HepG2 (cell line): Measurements from ENCODE around the gene SRSF4. TPM values are rescaled to one million over a fixed set of nuclear protein-coding genes. Genes with fewer than 3 reads are reported as not detected.
A peak's percentile ranks its signal among the peaks of the same experiment; 100 is the strongest.

ENCODE experiments used
- BATF2 ChIP-seq: sonication (generic); formaldehyde crosslinking; IDR thresholded peaks from 2 replicates; pipeline ENCODE4 v1.8.0; 2022; ENCODE audit warnings: mild to moderate bottlenecking, missing genetic modification reagents, moderate library complexity
- CHD4 ChIP-seq: fragments of 200-600 bp; sonication (generic); IDR thresholded peaks from 2 replicates; pipeline ENCODE4 v1.7.0; 2017; ENCODE audit warnings: mild to moderate bottlenecking, low read length, borderline replicate concordance
- DPF2 ChIP-seq: sonication (generic); formaldehyde crosslinking; IDR thresholded peaks from 2 replicates; pipeline ENCODE4 v1.4.0; 2020; ENCODE audit warnings: mild to moderate bottlenecking, low read depth, missing genetic modification reagents, borderline replicate concordance
- IKZF1 ChIP-seq: fragments of 450-650 bp; IDR thresholded peaks from 2 replicates; pipeline ENCODE4 v1.7.1; 2016
- MYC ChIP-seq: sonication (generic); formaldehyde crosslinking; IDR thresholded peaks from 2 replicates; pipeline ENCODE4 v1.9.0; 2021; ENCODE audit warnings: missing genetic modification reagents, borderline replicate concordance
- NCOR1 ChIP-seq: fragments of 200-600 bp; sonication (generic); IDR thresholded peaks from 2 replicates; pipeline ENCODE4 v1.7.0; 2017; ENCODE audit warnings: antibody characterized with exemption, low read length, borderline replicate concordance
- SKIL ChIP-seq: sonication (generic); formaldehyde crosslinking; IDR thresholded peaks from 2 replicates; pipeline ENCODE4 v1.8.0; 2022; ENCODE audit warnings: missing genetic modification reagents, mild to moderate bottlenecking, moderate library complexity, borderline replicate concordance
- SP5 ChIP-seq: IDR thresholded peaks from 2 replicates; pipeline ENCODE4 v1.6.1; 2016; ENCODE audit warnings: low read depth, borderline replicate concordance
- THAP11 ChIP-seq: IDR thresholded peaks from 2 replicates; pipeline ENCODE4 v1.6.1; 2016; ENCODE audit warnings: missing biosample characterization, missing genetic modification reagents
- U2AF2 ChIP-seq: fragments of 200-400 bp; formaldehyde crosslinking; IDR thresholded peaks from 2 replicates; pipeline ENCODE4 v1.6.1; 2017; ENCODE audit warnings: low read depth, mild to moderate bottlenecking, low read length
- ZFX ChIP-seq: sonication (generic); formaldehyde crosslinking; IDR thresholded peaks from 2 replicates; pipeline ENCODE4 v1.4.0; 2020; ENCODE audit warnings: mild to moderate bottlenecking, low read depth, missing genetic modification reagents, moderate library complexity
- ZNF24 ChIP-seq: fragments of 450-650 bp; IDR thresholded peaks from 2 replicates; pipeline ENCODE4 v1.6.1; 2017; ENCODE audit warnings: antibody characterized with exemption, mild to moderate bottlenecking
- ZNF263 ChIP-seq: sonication (generic); formaldehyde crosslinking; IDR thresholded peaks from 2 replicates; pipeline ENCODE4 v1.4.0; 2020; ENCODE audit warnings: missing genetic modification reagents
- ZNF274 ChIP-seq: sonication (generic); formaldehyde crosslinking; IDR thresholded peaks from 2 replicates; pipeline ENCODE4 v1.5.1; 2020; ENCODE audit warnings: mild to moderate bottlenecking, missing genetic modification reagents
- ZNF296 ChIP-seq: sonication (generic); formaldehyde crosslinking; conservative IDR thresholded peaks from 2 replicates; pipeline ENCODE4 v1.5.0; 2020; ENCODE audit warnings: mild to moderate bottlenecking, missing genetic modification reagents
- ZNF354B ChIP-seq: sonication (generic); formaldehyde crosslinking; IDR thresholded peaks from 2 replicates; pipeline ENCODE4 v1.8.0; 2022; ENCODE audit warnings: mild to moderate bottlenecking, missing genetic modification reagents
- ZNF441 ChIP-seq: sonication (generic); formaldehyde crosslinking; IDR thresholded peaks from 2 replicates; pipeline ENCODE4 v1.7.0; 2021; ENCODE audit warnings: missing genetic modification reagents, borderline replicate concordance
- ZNF550 ChIP-seq: sonication (generic); formaldehyde crosslinking; IDR thresholded peaks from 2 replicates; pipeline ENCODE4 v1.4.0; 2020; ENCODE audit warnings: mild to moderate bottlenecking, missing genetic modification reagents, borderline replicate concordance
- ZNF552 ChIP-seq: sonication (generic); formaldehyde crosslinking; IDR thresholded peaks from 2 replicates; pipeline ENCODE4 v1.9.0; 2022; ENCODE audit warnings: missing genetic modification reagents, mild to moderate bottlenecking, borderline replicate concordance
- ZNF749 ChIP-seq: sonication (generic); formaldehyde crosslinking; IDR thresholded peaks from 2 replicates; pipeline ENCODE4 v1.8.0; 2022; ENCODE audit warnings: mild to moderate bottlenecking, missing genetic modification reagents, moderate library complexity, borderline replicate concordance
- ZNF777 ChIP-seq: sonication (generic); formaldehyde crosslinking; IDR thresholded peaks from 2 replicates; pipeline ENCODE4 v1.4.0; 2020; ENCODE audit warnings: missing genetic modification reagents
- polyA plus RNA-seq, 8 experiments: library from polyadenylated mRNA; depleted of rRNA in 3 of 8; stranded (reverse) in 7 of 8; unstranded in 1 of 8; fragments of >200 nt; fragmentation: Illumina TruSeq in 4 of 8; extraction: Trizol in 4 of 8; gene quantifications; 2 replicates each; pipeline versions ENCODE4 v1.2.1 to v1.2.3, GENCODE V29; 2011 to 2016; ENCODE audit warnings: low read depth in 4 of 8, missing spikeins in 1 of 8, mixed read lengths in 1 of 8; ENCODE audit not compliant: insufficient read depth in 1 of 8
- total RNA-seq, 5 experiments: library from RNA; depleted of rRNA; stranded (reverse); fragments of >200 nt; fragmentation: Illumina TruSeq; extraction: Trizol; gene quantifications; 2 replicates each; pipeline ENCODE4 v1.2.3, GENCODE V29; 2016; ENCODE audit warnings: low read depth in 1 of 5
- TF ChIP-seq, protein P1 (sequence below): sonication (generic); formaldehyde crosslinking; IDR thresholded peaks from 2 replicates; pipeline ENCODE4 v1.4.0; 2020; ENCODE audit warnings: mild to moderate bottlenecking, missing genetic modification reagents
- TF ChIP-seq, protein P2 (sequence below): sonication (generic); formaldehyde crosslinking; conservative IDR thresholded peaks from 2 replicates; pipeline ENCODE4 v1.8.0; 2022; ENCODE audit warnings: low read depth, missing genetic modification reagents
- TF ChIP-seq, protein P3 (sequence below): sonication (generic); formaldehyde crosslinking; IDR thresholded peaks from 2 replicates; pipeline ENCODE4 v1.5.0; 2020; ENCODE audit warnings: mild to moderate bottlenecking, low read depth, missing genetic modification reagents, borderline replicate concordance
- TF ChIP-seq, protein P4 (sequence below): sonication (generic); formaldehyde crosslinking; IDR thresholded peaks from 2 replicates; pipeline ENCODE4 v1.8.1; 2023; ENCODE audit warnings: missing genetic modification reagents, mild to moderate bottlenecking, borderline replicate concordance

SRSF4 gene
- total and polyA plus RNA-seq, 2 of the 13 experiments (the other 11 are each of a cell fraction or from before 2014, with no cell fraction given), result 37.7 to 50.9 TPM

DNA sequence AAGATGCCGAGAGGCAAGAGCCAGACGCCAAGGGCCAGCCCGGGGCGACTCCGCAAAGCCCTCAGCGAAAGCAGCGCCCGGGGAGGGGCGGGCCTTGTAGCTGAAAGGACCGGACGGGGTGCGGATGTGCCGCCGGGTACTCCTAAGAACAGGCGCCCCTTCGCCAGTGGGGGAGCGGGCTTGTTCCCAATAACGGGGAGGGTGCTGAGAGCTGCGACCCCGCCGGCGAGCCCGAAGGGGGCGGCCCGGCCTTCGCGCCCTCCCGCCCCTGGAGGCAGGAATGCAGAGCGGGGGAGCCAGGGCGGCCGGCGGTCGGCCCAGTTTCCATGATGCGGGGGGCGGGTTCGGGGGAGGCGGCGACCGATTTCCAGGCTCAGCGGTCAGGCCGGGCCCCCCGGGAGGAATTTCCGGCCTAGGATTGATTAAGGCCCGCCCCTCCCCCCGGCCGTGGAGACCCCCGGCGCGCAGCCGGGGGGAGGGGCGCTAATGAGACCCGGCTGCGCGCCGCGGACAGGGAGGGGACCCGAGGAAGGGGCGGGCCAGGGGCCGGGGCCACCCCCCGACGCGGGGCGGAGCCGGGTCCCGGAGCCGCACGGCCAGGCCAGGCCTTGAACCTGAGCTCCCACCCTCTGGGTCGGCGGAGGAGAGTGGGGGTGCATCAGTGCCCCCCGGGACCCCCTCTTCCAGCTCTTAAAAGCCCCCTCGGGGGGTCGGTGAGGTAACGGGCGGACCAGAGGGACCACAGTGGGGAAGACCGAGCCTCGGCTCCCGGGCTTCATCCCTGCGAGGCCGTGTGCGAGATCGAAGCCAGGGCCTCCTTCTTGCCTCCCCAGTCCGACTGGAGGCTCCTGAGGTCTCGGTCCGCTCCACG, 57.1 kb downstream of the SRSF4 start (continued):
- TF ChIP-seq DPF2 (CRISPR knock-in tag) (no peak), BATF2 (CRISPR knock-in tag) (no peak), ZNF550 (CRISPR knock-in tag) (no peak), ZNF552 (no peak), ZNF24 (no peak), SP5 (CRISPR knock-in tag) (peak; percentile 21; the same call in 1 of the 2 replicates), ZNF441 (no peak), ZNF274 (CRISPR knock-in tag) (peak; percentile 47; the same call in 1 of the 2 replicates), CHD4 (no peak), ZNF263 (CRISPR knock-in tag) (no peak), THAP11 (CRISPR knock-in tag) (peak; percentile 16; the same call in 1 of the 2 replicates), U2AF2 (no peak), ZNF777 (peak; percentile 77), SKIL (CRISPR knock-in tag) (0 out of 2 replicates have a peak, but pooled peaks have one; percentile 17), NCOR1 (no peak), ZNF296 (CRISPR knock-in tag) (no peak), ZFX (CRISPR knock-in tag) (peak; percentile 64), ZNF749 (no peak), MYC (no peak), IKZF1 (no peak), ZNF354B (CRISPR knock-in tag) (no peak)
- TF ChIP-seq, protein P1, sequence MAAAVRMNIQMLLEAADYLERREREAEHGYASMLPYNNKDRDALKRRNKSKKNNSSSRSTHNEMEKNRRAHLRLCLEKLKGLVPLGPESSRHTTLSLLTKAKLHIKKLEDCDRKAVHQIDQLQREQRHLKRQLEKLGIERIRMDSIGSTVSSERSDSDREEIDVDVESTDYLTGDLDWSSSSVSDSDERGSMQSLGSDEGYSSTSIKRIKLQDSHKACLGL (CRISPR knock-in tag), result peak; percentile 27; the same call in 1 of the 2 replicates
- TF ChIP-seq, protein P2, sequence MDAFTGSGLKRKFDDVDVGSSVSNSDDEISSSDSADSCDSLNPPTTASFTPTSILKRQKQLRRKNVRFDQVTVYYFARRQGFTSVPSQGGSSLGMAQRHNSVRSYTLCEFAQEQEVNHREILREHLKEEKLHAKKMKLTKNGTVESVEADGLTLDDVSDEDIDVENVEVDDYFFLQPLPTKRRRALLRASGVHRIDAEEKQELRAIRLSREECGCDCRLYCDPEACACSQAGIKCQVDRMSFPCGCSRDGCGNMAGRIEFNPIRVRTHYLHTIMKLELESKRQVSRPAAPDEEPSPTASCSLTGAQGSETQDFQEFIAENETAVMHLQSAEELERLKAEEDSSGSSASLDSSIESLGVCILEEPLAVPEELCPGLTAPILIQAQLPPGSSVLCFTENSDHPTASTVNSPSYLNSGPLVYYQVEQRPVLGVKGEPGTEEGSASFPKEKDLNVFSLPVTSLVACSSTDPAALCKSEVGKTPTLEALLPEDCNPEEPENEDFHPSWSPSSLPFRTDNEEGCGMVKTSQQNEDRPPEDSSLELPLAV, result no peak
- TF ChIP-seq, protein P3, sequence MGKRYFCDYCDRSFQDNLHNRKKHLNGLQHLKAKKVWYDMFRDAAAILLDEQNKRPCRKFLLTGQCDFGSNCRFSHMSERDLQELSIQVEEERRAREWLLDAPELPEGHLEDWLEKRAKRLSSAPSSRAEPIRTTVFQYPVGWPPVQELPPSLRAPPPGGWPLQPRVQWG (CRISPR knock-in tag), result no peak
- TF ChIP-seq, protein P4, sequence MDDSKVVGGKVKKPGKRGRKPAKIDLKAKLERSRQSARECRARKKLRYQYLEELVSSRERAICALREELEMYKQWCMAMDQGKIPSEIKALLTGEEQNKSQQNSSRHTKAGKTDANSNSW (CRISPR knock-in tag), result no peak
